ENCODE data around the gene GALNT16.
"Not testable (repeated sequence)": the region's sequence is repeated elsewhere in the genome, so short reads cannot be mapped to it uniquely, and the experiment has no call there.

The GALNT16 gene

GRCh38 chr14:69260861-69261564 lies 1.1 kb downstream of the GALNT16 start:
- peak; percentile 46 for DNase-seq

GRCh38 chr14:69261761-69262331 lies 1.9 kb downstream of the GALNT16 start:
- no peak for DNase-seq

GRCh38 chr14:69262516-69262915 lies 2.6 kb downstream of the GALNT16 start:
- no peak for DNase-seq

GRCh38 chr14:69263364-69263763 lies 3.4 kb downstream of the GALNT16 start:
- DNase-seq = no peak

GRCh38 chr14:69263771-69264170 lies 3.8 kb downstream of the GALNT16 start:
- DNase-seq = no peak

GRCh38 chr14:69266572-69267345 lies 6.8 kb downstream of the GALNT16 start:
- DNase-seq = no peak

- DNase-seq = no peak
These were observed 7.5 kb downstream of the GALNT16 start for GRCh38 chr14:69267492-69267891.

- DNase-seq = no peak
These were observed 8.3 kb downstream of the GALNT16 start for GRCh38 chr14:69268223-69268622.

- DNase-seq = no peak
These were observed 8.8 kb downstream of the GALNT16 start for GRCh38 chr14:69268763-69269162.

- no peak for DNase-seq
These were observed 9.4 kb downstream of the GALNT16 start for GRCh38 chr14:69269381-69269780.

GRCh38 chr14:69270097-69270496 lies 10.1 kb downstream of the GALNT16 start:
- no peak for DNase-seq

GRCh38 chr14:69270795-69271708 lies 11.1 kb downstream of the GALNT16 start:
- no peak for DNase-seq

- DNase-seq = no peak
These were observed 14.4 kb downstream of the GALNT16 start for GRCh38 chr14:69274321-69274720.

GRCh38 chr14:69275331-69275730 lies 15.4 kb downstream of the GALNT16 start:
- no peak for DNase-seq

GRCh38 chr14:69277356-69277755 lies 17.4 kb downstream of the GALNT16 start:
- DNase-seq = not testable (repeated sequence)

GRCh38 chr14:69280746-69281291 lies 20.9 kb downstream of the GALNT16 start:
- DNase-seq = no peak

GRCh38 chr14:69281450-69282169 lies 21.7 kb downstream of the GALNT16 start:
- no peak for DNase-seq

GRCh38 chr14:69282448-69282847 lies 22.5 kb downstream of the GALNT16 start:
- DNase-seq = no peak

- DNase-seq = no peak
These were observed 24.2 kb downstream of the GALNT16 start for GRCh38 chr14:69284170-69284569.

- DNase-seq = no peak
These were observed 25.8 kb downstream of the GALNT16 start for GRCh38 chr14:69285661-69286255.

Measured in activated naive CD4-positive, alpha-beta T cell treated with Interleukin-2 at 50 U/mL for 16 hours (primary cell).